NB4 (cell line): ENCODE data around the gene FAM81B.

Experiments used
- POLR2A ChIP-seq: IDR thresholded peaks from 2 replicates; pipeline ENCODE4 v1.6.1; 2011; ENCODE audit warnings: mild to moderate bottlenecking; ENCODE audit not compliant: insufficient read length; ENCODE audit errors: extremely low read depth
- TF ChIP-seq, protein P1 (sequence below): IDR thresholded peaks from 2 replicates; pipeline ENCODE4 v1.6.1; 2011; ENCODE audit warnings: low read depth, low read length

- TF ChIP-seq, protein P1, sequence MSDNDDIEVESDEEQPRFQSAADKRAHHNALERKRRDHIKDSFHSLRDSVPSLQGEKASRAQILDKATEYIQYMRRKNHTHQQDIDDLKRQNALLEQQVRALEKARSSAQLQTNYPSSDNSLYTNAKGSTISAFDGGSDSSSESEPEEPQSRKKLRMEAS = no peak
- TF ChIP-seq POLR2A = no peak
Measured at GRCh38 chr5:95350631-95351030, 40.5 kb upstream of the FAM81B start.
